GM03348 (cell line): ENCODE results near the gene ZNF10.

ENCODE experiments used
- DNase-seq: peaks from one replicate; pipeline ENCODE4 v3.0.0; 2012; ENCODE audit warnings: low spot score

Gene ZNF10

GRCh38 chr12:133201888-133202287 lies 71.5 kb downstream of the ZNF10 start:
- no peak for DNase-seq

- DNase-seq = no peak
Measured at GRCh38 chr12:133202493-133203343, 72.3 kb downstream of the ZNF10 start.

DNA sequence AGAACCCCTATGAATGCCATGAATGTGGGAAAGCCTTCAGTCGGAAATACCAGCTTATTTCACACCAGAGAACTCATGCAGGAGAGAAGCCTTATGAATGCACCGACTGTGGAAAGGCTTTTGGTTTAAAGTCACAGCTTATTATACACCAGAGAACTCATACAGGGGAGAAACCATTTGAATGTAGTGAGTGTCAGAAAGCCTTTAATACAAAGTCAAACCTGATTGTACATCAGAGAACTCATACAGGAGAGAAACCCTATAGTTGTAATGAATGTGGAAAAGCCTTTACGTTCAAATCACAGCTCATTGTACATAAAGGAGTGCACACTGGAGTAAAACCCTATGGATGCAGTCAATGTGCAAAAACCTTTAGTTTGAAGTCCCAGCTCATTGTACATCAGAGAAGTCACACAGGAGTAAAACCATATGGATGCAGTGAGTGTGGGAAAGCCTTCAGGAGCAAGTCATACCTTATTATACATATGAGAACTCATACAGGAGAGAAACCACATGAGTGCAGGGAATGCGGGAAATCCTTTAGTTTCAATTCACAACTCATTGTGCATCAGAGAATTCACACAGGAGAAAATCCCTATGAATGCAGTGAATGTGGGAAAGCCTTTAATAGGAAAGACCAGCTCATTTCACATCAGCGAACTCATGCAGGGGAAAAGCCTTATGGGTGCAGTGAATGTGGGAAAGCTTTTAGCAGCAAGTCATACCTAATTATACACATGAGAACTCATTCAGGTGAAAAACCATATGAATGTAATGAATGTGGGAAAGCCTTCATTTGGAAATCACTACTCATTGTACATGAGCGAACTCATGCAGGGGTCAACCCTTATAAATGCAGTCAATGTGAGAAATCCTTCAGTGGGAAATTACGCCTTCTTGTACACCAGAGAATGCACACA lies 73.2 kb downstream of the ZNF10 start:
- no peak for DNase-seq

- no peak for DNase-seq
Measured at GRCh38 chr12:133204264-133204603, 73.8 kb downstream of the ZNF10 start.

GRCh38 chr12:133206390-133206789 lies 76.0 kb downstream of the ZNF10 start:
- DNase-seq = no peak
